GM19351 (cell line): ENCODE data around the gene UNC5B.

Experiments used
- ATAC-seq: cut with Tn5 transposase; IDR thresholded peaks from one replicate; pipeline ENCODE4 v1.9.1; 2021; ENCODE audit warnings: mild to moderate bottlenecking, moderate library complexity; ENCODE audit not compliant: unreplicated experiment

Gene UNC5B

GRCh38 chr10:71314694-71315225, 102.4 kb downstream of the UNC5B start:
- ATAC-seq = no peak

GRCh38 chr10:71316056-71316785, 103.9 kb downstream of the UNC5B start:
- ATAC-seq = no peak

DNA sequence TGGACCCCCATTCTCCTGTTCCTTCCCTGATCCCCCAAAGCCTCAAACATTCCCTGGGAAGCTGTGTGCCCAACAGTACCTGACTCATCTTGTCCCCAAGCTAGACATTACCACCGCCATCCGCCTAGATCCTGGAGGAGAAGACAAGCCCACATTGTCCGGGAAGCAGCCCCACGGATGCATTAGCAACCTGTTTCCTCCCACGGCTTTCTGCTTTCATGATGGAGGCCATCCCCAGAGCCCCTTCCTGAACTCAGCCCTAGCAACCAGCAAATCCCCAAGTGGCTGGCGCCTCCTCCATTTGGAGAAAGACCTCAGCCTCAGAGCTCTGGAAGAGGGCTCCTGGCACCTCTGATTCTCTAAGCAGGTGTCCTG, 104.4 kb downstream of the UNC5B start:
- ATAC-seq = no peak

- no peak for ATAC-seq
These were observed 105.4 kb downstream of the UNC5B start for GRCh38 chr10:71317739-71318138.

DNA sequence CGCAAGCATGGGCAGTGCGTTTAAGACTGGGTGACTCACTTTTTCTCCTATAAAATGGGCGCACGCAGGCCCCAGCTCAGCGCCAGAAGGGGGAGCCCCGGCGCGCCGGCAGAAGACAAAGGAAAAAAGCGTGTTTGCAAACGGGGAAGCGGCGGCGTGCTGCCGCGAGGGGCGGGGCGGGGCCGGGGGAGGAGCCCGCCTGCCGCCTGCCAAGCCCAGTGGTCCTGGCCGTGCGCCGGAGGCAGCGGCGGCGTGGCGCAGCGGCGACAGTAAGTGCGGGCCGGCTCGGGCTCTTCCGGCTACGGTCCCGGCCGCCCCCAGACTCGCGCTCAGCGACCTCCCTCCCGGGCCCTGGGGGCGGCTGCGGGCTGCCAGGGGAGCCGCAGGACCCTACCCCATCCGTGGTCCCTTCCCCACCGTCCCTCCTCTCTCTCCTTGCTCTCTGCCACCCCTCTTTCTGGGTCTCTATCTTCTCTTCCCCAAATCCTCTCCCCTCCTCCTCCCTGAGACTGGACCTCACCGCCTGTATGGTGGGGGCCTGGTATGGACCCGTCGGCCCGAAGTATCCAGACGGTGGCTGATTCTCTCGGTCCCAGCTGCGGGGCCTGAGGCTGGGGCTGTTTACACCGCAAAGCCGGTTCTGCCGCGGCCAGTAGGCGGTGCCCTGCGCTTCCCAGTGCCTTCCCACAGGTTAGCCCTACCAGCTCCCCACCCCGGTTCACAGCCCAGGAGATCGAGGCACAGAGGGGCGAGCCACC, 106.9 kb downstream of the UNC5B start, which contains the start of gene SLC29A3:
Gene SLC29A3 (plus strand): TSS at position 218 of the 758 bp plus-strand sequence. CDS start 51 bp downstream, at position 269.
- peak; percentile 78 for ATAC-seq

- peak; percentile 5 for ATAC-seq
These were observed 107.5 kb downstream of the UNC5B start for GRCh38 chr10:71319800-71320392.

- no peak for ATAC-seq
These were observed 108.2 kb downstream of the UNC5B start for GRCh38 chr10:71320592-71320991.

- no peak for ATAC-seq
These were observed 109.0 kb downstream of the UNC5B start for GRCh38 chr10:71321386-71321785.

DNA sequence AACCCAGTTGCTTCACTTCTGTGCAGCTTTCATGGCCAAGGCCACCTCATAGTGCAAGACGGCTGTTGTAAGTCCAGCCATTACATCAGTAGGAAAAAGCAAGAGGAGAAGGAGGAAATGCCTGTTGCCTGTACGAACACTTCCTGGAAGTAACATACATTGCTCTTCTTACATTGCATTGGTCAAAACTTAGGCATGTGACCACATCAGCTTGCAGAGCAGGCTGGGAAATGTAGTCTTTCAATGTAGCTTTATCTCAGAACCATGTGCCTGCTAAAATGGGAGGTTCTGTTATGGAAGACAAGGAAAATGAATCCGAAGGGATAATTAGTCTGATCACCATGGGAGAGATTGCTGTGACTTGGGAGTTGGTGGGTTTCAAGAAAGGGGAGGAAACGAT, 111.0 kb downstream of the UNC5B start:
- ATAC-seq = no peak

DNA sequence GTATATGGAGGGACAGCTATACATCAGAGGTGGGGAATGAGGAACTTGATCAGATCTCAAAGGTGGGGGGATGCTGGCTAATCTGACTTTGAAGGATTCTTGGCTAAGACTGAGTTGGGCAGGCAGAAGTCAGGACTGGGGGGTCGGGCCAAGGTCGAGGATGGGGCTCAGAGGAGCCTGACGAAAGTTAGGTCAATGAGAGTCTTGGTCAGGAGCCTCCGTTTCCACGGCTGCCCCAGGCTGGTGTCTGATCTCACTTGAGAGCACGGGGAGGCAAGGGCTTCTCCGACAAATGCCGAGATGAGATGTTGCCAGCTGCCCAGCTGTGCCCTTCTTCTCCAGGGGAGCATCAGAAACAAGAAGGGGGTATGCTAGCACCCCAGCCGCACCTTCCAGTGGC, 112.4 kb downstream of the UNC5B start:
- ATAC-seq = no peak

DNA sequence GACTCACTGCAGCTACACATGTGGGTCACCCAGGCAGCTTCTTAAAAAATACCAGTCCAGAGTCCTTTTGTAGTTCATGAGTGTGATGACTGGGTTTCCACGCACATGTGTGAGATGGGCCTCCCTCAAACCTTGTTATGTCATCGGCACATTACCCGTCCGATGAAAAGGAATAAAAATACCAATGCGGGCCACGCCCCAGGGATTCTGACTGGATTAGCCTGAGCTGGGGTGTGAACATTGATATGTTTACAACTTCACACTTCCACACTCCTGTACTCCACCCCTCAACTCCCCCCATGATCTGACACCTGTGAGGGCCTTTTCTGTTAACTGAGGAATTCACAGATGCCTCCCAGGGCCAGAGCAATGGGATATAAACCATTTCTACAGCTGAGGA, 112.9 kb downstream of the UNC5B start:
- no peak for ATAC-seq

DNA sequence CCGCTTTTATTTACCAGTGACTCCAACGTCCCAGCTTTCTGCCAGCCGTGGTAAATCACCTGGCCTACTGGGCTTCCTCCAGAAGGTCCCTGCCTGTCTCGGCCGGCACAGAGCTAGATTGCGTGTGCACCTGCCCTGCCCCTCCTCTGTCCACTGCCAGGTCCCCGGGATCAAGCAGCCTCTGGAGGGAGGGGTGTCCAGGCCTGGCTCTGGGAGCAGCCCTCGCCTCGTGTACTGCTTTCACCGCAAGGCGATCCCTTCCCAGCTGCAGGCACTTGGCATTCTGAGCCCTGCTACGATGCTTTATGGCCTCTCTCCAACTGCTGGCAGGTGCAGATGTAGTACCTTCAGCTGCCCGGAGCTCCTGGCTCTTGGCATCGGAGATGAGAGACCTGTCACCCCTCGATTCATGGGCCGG, 114.1 kb downstream of the UNC5B start:
- no peak for ATAC-seq

DNA sequence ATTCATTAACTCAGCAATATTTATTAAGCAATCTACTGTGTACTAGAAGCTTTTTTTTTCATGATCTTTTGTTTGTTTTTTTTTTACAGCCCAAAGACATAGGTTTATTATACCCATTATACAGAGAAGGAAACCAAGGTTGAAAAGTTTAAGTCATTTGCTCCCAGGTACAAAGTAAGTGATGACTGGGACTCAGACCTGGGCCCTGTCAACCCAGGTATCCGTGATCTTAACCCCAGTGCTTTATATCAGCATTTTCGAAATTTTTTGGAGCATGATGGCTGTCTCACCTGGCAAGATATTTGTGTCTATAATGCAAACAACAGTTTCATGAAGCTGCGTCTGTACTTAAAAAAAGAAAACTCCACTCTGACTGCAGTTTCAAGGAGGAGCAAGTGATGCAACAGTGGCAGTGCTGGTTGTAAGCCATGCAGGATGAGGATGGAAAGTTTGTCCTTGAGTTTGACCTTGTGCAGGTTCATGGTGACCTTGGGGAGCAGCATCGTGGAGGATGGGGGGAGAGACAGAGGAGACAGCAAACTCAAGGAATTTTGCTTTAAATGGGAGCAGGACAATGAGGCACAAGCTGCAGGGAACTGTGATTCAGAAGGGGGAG, 118.5 kb downstream of the UNC5B start:
- no peak for ATAC-seq

DNA sequence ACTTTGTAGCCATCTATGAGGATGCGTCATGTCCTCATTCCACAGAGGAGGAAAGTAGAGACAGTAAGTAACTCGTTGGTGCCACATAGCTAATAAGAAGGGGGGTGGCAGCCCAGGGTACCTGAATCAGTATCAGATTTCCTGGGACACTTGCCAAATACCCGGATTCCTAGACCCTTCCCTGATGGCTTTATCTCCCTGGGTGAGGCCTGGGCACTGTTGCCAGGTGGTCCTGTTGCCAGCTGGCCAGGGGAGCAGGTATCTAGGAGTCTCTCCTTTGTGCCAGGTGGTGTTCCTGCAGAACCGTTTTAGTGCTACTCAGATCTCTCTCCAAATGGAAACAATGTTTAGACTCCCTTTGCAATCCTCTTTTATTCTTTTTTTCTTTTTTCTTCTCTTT, 119.4 kb downstream of the UNC5B start:
- ATAC-seq = no peak

- ATAC-seq = no peak
These were observed 120.1 kb downstream of the UNC5B start for GRCh38 chr10:71332466-71332865.

DNA sequence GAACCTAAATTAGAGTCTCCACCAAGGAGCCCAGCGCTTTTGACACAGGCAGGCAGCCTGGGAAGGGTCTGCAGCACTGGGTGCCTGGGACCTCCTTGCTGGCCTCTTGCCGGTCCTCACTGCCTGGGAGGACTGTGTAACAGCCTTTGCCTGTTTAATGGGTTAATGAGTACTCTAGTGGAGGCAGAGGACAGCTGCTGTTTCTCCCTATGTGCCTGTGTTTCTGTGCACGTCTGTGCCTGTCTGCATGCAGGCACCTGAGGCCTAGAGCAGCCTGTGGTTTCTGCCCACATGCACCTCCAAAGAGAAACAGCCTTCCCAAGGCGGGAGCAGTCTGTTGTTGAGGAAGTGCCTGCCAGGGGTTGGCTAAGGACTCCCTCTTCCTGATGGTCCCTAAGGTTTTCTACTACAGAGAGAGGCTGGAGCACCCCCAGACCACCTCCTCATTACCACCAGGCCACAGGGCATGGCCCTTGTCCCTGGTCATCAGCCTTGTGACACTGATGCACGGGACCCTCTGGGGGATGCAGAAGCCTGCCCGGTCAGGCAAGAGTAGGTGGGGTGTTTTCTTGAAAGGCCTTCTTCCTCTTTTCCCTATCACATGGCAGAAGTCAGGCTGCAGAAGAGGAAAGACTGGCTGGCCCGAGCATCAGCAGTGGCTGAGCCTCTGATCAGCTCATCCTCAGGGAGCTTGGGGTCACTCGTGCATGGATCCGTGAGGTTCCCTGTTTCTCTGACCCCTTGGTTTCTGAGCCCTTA, 120.9 kb downstream of the UNC5B start:
- ATAC-seq = no peak

DNA sequence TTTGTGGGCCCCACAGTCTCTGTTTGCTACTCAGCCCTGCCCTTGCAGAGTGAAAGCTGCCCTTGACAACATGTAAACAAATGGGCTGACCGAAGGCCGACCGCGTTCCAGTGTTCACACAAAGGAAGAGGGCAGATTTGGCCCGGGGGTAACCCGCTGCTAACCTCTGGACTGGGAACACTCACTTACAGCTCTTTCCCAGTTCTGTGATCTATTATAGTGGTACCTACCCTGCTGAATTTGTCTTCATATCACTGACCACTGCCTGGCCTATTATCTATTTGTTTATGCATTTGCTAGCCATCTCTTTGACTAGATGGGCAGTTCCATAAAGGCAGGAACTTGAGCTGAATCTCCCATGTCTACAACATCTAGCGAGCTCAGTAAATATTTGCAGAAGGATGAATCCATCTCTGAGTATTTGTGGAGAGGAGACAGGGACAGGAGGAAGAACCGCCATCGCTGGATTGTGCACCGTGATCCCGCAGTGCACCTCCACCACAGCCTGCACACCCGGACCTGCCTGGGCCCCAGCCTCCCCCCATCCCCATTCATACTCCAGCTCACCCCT, 121.9 kb downstream of the UNC5B start:
- no peak for ATAC-seq

- no peak for ATAC-seq
These were observed 122.9 kb downstream of the UNC5B start for GRCh38 chr10:71335173-71335708.

DNA sequence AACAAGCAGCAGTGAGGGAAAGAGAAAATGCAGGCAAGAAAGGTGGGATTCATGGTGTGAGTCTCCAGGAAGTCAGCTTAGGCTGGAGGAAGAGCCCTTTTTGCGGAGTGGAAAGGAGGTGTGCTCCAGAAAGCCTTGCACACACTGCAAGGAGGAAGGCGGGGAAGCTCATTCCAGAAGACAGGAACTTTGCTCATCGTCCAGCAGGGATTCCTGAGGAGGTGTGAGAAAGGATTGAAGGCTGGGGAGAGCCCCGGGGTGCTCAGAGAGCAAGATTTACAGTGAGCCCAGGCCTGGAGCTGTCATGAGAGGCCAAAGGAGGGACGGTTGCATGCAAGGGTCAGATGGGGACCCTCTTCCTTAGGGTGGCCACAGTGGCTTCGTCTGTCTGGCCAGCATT, 124.3 kb downstream of the UNC5B start:
- ATAC-seq = no peak

GRCh38 chr10:71337219-71337701, 124.9 kb downstream of the UNC5B start:
- ATAC-seq = no peak
